IgD-negative memory B cell (primary cell): ENCODE data around the gene UBE2N. TPM values are rescaled to one million over a fixed set of nuclear protein-coding genes. Genes with fewer than 3 reads are reported as not detected.
"Not testable (repeated sequence)": the region's sequence is repeated elsewhere in the genome, so short reads cannot be mapped to it uniquely, and the experiment has no call there.

Experiments
- H3K27ac Mint-ChIP-seq, 3 donors: one replicate each; pipeline ENCODE4 v1.8.0; 2020 to 2022; ENCODE audit warnings: mild to moderate bottlenecking in 3 of 3, mixed read lengths in 3 of 3, moderate library complexity in 1 of 3
- H3K27me3 Mint-ChIP-seq: one replicate; pipeline ENCODE4 v1.8.0; 2021; ENCODE audit warnings: mixed read lengths
- H3K36me3 Mint-ChIP-seq: one replicate; pipeline ENCODE4 v1.8.0; 2020; ENCODE audit warnings: mild to moderate bottlenecking, mixed read lengths
- H3K4me1 Mint-ChIP-seq, 3 donors: one replicate each; pipeline ENCODE4 v1.8.0; 2020 to 2022; ENCODE audit warnings: mixed read lengths in 3 of 3, mild to moderate bottlenecking in 1 of 3
- H3K4me3 Mint-ChIP-seq, 4 donors: one replicate each; pipeline ENCODE4 v1.8.0; 2020 to 2022; ENCODE audit warnings: mild to moderate bottlenecking in 4 of 4, mixed read lengths in 4 of 4, moderate library complexity in 3 of 4
- H3K9me3 Mint-ChIP-seq, 3 donors: one replicate each; pipeline ENCODE4 v1.8.0; 2020 to 2021; ENCODE audit warnings: mixed read lengths in 3 of 3, mild to moderate bottlenecking in 1 of 3
- polyA plus RNA-seq: library from polyadenylated mRNA; unstranded; fragments of 300-500 nt; fragmentation: Illumina TruSeq; gene quantifications from one replicate; pipeline ENCODE4 v1.2.3, GENCODE V29; 2021

Gene UBE2N
- polyA plus RNA-seq, 1 donor from 2014 or later = 245 TPM

DNA sequence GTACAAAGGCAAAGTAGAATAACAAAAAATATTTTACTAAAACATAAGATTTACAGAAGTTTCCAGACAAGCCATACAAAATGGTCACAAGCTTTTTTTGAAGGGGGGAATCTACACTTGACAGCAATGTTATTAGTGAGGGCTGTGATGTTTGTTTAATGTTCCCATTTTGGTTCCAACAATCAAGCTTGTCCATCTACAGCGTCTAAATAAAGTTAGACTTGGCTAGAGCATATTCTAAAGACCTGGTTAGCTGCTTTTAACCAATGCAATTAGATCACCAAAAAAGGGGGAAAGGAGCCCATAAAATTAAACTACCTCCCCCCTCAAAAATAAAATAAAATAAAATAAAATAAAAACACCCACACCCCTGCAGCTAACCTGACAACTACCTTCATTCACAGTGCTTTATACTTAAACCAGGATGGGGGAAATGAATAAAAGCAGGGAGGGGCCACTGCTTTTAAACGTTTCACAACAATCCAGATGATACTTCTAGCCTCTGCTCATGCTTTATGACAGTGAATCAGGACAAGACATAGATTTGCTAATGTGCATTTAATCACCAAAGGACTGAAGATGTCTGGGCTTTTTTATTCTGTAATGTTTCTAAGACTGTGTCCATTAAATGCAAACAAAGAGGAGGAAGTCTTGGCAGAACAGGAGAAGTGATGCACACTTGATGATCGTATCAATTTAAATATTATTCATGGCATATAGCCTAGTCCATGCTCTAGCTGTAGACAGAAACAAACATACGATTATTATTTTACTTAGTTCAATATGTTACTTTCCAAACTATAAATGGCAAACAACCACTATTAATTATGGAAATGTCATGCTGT lies 32.2 kb downstream of the UBE2N start:
- not testable (repeated sequence) for H3K36me3 Mint-ChIP-seq
- H3K4me1 Mint-ChIP-seq = peaks cover 21 to 41% (median 26%) of the 10 kb centered on the region in 3 donors
- peak overlapping the region; percentile 30 to 88 (median 80) for H3K27ac Mint-ChIP-seq

DNA sequence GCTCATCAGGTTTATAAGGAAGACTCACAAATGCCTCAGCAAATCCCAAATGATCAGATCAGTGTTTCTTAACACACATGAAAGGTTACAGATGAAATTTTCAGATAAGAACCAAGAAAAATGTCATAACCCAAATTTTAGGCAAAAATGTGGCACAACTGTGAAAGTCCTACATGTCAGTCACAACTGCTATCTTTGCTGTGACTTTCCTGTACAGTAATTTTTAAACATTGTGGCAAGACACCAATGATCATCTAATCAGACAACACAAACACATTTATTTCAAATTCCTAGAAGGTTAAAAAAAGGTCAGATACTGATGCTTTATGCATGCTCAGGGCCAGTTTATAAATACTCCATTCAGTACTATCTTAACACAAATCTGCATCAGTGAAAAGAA lies 32.9 kb downstream of the UBE2N start:
- H3K36me3 Mint-ChIP-seq = peaks cover 5% of the 10 kb centered on the region
- no peaks in the 10 kb centered on the region for H3K27me3 Mint-ChIP-seq
- no peaks in the 10 kb centered on the region for H3K9me3 Mint-ChIP-seq
- no peak overlapping the region for H3K4me3 Mint-ChIP-seq
- H3K27ac Mint-ChIP-seq = peak overlapping the region in 1 of 3 donors; percentile 88
- peaks cover 18 to 37% (median 25%) of the 10 kb centered on the region in 3 donors for H3K4me1 Mint-ChIP-seq

More for the DNA sequence above, 32.2 kb downstream of the UBE2N start:
- not testable (repeated sequence) for H3K4me3 Mint-ChIP-seq, H3K27me3 Mint-ChIP-seq, H3K9me3 Mint-ChIP-seq

DNA sequence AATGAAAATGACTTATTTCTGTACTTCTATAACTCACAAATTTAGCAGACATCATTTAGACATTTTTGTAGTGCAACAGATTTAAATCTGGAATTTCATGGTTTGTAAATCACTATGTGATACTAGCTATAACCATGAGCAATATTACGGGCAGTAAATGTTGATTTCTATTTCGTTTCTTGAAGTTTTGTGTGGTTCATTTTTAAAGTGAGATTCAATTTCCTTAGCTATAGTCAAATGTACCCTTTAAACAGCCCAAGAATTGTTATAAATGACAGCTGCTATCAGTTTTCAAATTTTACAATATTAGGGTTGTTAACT lies 33.8 kb downstream of the UBE2N start:
- Mint-ChIP-seq H3K9me3 (no peaks in the 10 kb centered on the region), H3K4me1 (peaks cover 11 to 29% (median 16%) of the 10 kb centered on the region in 3 donors), H3K4me3 (no peak overlapping the region), H3K36me3 (peaks cover 5% of the 10 kb centered on the region), H3K27me3 (no peaks in the 10 kb centered on the region), H3K27ac (peak overlapping the region in 2 of 3 donors; percentile 63 to 78)

DNA sequence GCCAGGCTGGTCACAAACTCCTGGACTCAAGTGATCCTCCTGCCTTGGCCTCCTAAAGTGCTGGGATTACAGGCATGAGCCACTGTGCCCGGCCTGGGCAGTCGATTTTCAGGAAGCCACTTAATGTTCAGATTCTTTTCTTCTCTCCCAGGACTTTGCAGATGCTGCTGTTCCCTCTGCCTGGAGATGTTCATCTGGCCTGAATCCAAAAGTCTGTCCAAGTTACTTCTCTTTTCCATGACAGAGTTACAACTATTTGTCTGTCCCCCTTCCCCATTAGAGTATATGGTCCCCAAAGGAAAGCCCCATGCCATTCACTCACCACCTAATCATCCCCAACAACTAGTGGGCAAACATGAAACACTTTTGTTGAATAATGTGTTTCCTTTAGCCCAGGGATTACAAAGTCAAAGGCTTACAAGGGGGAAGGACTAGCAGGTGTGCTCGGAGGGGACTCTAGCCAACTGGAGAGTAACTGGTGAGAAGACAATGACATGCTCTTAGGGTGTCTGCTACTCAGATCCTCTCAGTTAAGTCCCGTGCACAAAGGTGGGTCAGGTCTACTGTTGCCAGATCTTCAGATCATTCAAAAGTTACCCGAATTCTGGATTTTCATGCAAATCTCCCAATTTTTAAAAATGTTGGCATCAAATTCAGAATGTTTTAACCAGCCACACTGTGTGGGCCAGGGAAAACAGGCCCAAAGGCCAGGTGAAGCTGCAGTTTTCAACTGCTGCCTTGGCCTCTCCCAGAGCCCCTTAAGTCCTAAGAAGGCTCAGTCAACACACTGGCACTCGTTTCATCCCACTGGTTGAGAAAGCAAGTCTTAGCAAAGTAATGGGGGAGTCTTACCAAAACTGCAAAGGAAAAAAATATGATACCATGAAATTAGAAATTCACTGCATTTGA lies 34.4 kb downstream of the UBE2N start:
- H3K9me3 Mint-ChIP-seq = no peaks in the 10 kb centered on the region
- H3K36me3 Mint-ChIP-seq = peaks cover 5% of the 10 kb centered on the region
- H3K27me3 Mint-ChIP-seq = no peaks in the 10 kb centered on the region
- no peak overlapping the region for H3K4me3 Mint-ChIP-seq
- peaks cover 7 to 23% (median 11%) of the 10 kb centered on the region in 3 donors for H3K4me1 Mint-ChIP-seq
- H3K27ac Mint-ChIP-seq = peak overlapping the region in 2 of 3 donors; percentile 29 to 78

DNA sequence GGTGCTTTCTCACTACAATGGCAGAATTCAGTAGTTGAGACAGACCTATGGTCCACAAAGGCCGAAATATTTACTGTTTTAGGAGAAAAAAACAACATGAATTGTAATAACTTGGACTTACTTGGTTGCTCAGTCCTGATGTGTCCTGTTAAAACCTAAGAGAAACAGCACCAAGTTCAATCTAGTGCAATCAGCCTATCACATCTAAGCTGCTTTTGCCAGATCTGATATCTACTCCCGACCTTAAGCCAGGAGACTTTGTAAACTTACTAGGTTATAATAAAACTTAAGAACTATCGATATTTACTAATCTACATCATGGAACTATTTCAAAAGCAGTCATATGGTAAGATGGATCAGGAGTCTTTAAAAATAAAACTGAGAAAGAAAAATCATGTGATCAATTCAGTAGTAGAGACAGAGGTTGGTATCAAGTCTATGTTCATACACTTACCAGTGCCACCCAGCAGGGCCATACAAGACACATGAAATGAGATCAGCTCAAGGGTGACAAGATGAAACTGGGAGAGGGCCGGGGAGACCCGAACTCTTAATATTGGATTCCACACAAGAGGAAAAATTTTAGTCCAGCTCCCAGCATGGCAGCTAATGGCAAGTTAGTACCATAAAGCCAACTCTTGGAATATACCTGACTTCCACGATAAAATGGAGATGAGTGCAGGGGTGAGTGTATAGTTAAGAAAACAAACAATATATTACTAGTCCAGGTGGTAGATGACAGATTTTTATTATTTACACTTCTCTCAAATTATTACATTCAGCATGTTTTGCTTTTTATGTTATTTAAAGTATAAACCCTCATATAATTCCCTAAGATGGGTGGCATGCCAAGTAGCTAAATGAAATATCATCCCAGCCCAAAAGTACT lies 36.5 kb downstream of the UBE2N start:
- H3K36me3 Mint-ChIP-seq = peaks cover 3% of the 10 kb centered on the region
- H3K4me3 Mint-ChIP-seq = no peak overlapping the region
- H3K27ac Mint-ChIP-seq = peak overlapping the region; percentile 1 to 23 (median 6)
- H3K4me1 Mint-ChIP-seq = peaks cover 2 to 12% (median 3%) of the 10 kb centered on the region in 3 donors
- no peaks in the 10 kb centered on the region for H3K27me3 Mint-ChIP-seq
- H3K9me3 Mint-ChIP-seq = no peaks in the 10 kb centered on the region

DNA sequence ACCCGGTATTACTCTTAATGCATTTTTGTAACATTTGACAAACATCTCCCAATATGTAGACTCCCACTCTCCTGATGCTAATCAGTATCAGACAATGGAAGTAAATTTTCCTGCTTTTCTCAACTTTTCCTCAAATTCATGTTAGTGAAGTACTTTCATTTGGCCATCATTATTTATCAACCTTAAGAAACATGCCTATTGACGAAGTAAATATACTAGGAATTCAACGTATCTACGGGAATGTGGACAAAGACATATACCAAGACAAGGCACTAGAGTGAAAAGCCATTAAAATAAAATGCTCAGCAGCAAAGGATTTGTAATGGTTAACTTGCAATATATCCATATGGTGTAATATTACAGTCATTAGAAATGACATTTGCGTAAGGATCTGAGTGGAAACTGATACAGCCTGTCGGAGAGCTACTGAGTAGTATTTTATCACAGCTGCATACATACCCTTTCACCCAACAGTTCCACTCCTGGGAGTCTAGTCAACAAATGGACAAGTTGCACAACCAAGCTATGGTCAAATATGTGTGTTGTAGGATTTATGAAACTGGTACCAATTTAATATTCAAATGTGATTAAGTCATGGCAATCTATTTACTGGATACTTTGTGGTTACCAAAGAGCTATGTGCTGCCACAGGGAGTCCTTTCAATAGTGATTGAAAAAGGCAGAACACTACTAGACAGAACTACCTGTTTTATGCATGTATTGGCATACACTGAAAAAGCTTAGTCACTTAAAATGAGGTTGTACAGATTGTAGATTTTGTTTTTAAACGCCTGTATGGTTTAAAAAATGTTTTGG lies 37.6 kb downstream of the UBE2N start:
- H3K9me3 Mint-ChIP-seq = no peaks in the 10 kb centered on the region
- H3K36me3 Mint-ChIP-seq = peaks cover 3% of the 10 kb centered on the region
- peak overlapping the region in 2 of 3 donors; percentile 1 to 21 for H3K27ac Mint-ChIP-seq
- H3K4me1 Mint-ChIP-seq = peaks cover 2 to 12% (median 3%) of the 10 kb centered on the region in 3 donors
- H3K27me3 Mint-ChIP-seq = no peaks in the 10 kb centered on the region
- H3K4me3 Mint-ChIP-seq = no peak overlapping the region

DNA sequence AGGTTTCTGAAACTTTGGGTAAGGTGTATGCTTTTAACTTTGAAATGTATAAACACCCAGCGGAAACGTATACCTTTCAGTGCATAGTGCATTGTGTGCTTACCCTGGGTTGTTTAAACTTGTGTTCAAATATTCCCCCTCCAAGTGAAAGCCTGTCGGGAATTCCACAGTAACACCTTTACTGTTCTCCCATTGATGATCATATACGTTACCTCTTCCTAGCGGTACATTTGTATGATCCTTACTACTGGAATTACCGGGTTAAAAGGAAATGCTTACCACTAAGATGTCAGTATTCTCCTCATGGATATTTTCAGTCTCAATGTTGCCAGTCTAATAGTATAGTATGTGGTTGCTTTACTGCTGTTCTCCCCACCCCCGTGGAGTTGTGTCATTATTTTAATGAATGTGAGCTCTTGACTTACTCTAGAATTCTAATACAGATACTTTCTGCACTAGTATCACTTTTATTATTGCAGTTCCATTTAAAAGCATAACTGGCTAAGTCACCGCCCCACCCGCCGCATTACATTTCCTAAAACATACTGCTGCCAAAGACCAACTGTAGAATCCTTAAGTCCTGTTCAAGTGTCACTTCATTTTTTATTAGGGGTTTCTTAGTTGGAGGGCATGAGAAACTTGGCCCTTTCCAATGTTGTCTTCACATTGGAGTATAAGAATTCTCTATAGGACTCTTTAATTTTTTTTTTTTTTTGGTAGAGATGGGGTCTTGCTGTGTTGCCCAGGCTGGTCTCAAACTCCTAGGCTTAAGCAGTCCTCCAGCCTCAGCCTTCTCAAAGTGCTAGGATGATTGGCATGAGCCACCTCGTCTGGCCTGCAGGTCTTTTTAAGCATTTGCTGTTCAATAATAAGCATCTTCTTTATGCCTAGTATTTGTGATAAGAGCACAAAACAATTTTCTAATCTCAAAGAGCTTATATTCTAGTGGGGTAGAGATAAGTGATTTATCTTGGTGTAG lies 39.1 kb downstream of the UBE2N start:
- Mint-ChIP-seq H3K4me3 (no peak overlapping the region), H3K4me1 (peaks cover 8 to 14% (median 9%) of the 10 kb centered on the region in 3 donors), H3K27ac (peak overlapping the region; percentile 5 to 91 (median 68)), H3K9me3 (no peaks in the 10 kb centered on the region), H3K27me3 (no peaks in the 10 kb centered on the region), H3K36me3 (peaks cover 3% of the 10 kb centered on the region)

DNA sequence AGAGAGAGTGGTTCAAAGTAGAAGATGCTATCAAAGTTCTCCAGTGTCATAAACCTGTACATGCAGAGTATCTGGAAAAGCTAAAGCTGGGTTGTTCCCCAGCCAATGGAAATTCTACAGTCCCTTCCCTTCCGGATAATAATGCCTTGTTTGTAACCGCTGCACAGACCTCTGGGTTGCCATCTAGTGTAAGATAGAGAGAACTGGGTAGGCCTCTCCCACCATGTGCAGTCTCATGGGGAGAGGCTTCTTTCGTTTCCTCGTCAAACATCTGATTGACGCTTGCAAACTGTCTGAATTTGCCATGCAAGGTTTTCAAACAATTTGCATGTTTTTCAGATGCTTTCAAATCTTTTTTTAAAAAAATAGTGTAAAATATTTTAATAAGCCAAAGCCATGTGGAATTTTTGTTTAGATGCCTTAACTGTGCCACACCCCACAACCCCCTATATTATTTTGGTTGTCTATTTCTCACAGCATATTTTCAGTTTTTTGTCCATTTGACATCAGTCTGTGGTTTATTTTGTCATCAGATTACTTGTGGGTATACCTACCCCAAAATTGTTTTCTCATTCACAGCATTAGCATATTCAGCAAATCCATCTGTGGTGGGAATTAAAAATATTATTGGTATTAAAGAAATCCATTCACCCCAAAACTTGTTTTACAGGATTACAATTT lies 42.4 kb downstream of the UBE2N start:
- Mint-ChIP-seq H3K4me3 (peak overlapping the region in 1 of 4 donors; percentile 32), H3K27ac (peak overlapping the region in 2 of 3 donors; percentile 63 to 89), H3K4me1 (peaks cover 8 to 16% (median 10%) of the 10 kb centered on the region in 3 donors)
- H3K9me3 Mint-ChIP-seq, H3K36me3 Mint-ChIP-seq, H3K27me3 Mint-ChIP-seq: not testable (repeated sequence)

DNA sequence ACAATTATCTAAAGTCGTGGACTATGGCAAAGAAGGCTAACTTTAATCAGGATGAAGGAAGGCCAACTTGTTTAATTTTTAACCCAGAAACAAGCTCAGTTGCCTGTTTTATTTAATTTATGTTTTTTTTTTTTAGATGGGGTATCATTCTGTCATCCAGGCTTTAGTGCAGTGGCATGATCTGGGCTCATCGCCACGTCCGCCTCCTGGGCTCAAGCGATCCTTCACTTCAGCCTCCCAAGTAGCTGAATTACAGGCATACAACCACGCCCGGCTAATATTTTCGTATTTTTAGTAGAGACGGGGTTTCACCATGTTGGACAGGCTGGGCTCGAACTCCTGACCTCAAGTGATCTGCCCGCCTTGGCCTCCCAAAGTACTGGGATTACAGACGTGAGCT lies 44.3 kb downstream of the UBE2N start:
- H3K9me3 Mint-ChIP-seq = no peaks in the 10 kb centered on the region
- no peaks in the 10 kb centered on the region for H3K36me3 Mint-ChIP-seq
- H3K27me3 Mint-ChIP-seq = no peaks in the 10 kb centered on the region
- peaks cover 11 to 16% (median 12%) of the 10 kb centered on the region in 3 donors for H3K4me1 Mint-ChIP-seq
- H3K4me3 Mint-ChIP-seq = no peak overlapping the region
- no peak overlapping the region for H3K27ac Mint-ChIP-seq

DNA sequence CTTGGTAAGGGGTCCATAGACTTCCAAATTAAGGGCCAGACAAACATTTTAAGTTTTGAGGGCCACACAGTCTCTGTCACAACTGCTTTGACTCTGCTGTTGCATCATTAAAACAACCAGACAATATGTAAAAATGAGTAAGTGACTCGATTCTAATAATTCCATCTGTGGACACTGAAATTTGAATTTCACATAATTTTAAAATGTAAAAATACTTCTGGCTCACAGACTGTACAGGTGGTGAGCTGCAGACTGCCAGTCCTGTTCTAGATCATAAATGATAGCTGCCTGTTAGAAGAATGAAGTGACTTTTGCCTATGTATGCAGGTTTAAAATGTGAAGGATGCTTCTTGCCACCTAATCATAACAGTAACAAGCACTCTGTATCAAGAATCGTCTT lies 48.3 kb downstream of the UBE2N start:
- H3K27ac Mint-ChIP-seq = no peak overlapping the region
- H3K36me3 Mint-ChIP-seq = peaks cover 1% of the 10 kb centered on the region
- H3K4me1 Mint-ChIP-seq = peaks cover 28 to 35% (median 29%) of the 10 kb centered on the region in 3 donors
- no peaks in the 10 kb centered on the region for H3K9me3 Mint-ChIP-seq
- no peaks in the 10 kb centered on the region for H3K27me3 Mint-ChIP-seq
- H3K4me3 Mint-ChIP-seq = no peak overlapping the region

DNA sequence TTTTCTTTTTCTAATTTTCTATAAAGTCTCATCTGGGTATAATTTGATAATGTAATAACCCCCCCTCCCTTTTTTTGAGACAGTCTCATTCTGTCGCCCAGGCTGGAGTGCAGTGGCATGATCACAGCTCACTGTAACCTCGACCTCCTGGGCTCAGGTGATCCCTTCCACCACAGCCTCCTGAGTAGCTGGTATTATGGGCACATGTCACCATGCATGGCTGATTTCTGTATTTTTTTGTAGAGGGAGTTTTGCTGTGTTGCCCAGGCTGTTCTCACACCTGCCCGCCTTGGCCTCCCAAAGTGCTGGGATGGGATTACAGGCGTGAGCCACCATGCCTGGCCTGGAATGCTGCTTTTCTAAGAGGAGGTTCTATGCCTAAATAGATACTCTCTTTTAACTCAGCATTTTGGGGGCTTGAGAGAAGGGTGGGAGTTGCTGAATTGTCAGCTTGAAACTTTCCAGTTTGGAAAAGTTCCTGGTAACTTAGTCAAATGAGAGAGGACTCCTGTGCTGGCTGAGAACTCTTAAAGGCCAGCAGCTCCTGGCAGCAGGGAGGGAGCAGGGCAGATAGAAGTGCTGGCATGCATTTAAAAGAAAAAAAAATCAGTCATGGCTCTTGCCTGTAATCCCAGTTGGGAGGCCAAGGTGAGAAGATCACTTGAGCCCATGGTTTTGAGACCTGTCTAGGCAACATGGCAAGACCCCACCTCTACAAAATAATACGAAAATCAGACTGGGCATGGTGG lies 51.0 kb downstream of the UBE2N start:
- Mint-ChIP-seq H3K9me3 (no peaks in the 10 kb centered on the region), H3K4me1 (peaks cover 40 to 44% (median 41%) of the 10 kb centered on the region in 3 donors), H3K27me3 (no peaks in the 10 kb centered on the region), H3K27ac (peak overlapping the region; percentile 54 to 77 (median 77)), H3K4me3 (peak overlapping the region in 3 of 4 donors; percentile 12 to 85 (median 63)), H3K36me3 (peaks cover 1% of the 10 kb centered on the region)

DNA sequence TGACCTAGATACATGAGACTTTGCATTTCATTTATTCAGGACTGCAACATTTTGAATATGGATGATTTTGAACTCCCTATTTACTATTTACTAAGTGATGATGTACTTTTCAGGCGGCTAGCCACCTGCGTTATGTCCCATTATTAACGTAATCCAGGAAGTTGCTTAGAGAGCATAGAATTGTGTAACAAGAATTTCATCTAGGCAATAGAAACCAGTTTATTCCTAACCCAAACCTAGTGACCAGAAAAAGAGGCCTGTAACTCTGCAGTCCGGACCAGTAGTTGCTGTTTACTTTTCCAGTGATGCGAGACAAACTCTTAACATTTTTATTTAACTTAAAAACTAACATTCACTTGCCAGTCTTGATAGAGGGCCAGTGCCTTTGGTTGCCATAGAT lies 51.7 kb downstream of the UBE2N start:
- peak overlapping the region; percentile 54 to 77 (median 77) for H3K27ac Mint-ChIP-seq
- H3K4me1 Mint-ChIP-seq = peaks cover 46 to 50% (median 46%) of the 10 kb centered on the region in 3 donors
- no peaks in the 10 kb centered on the region for H3K27me3 Mint-ChIP-seq
- H3K9me3 Mint-ChIP-seq = no peaks in the 10 kb centered on the region
- H3K36me3 Mint-ChIP-seq = peaks cover 1% of the 10 kb centered on the region
- H3K4me3 Mint-ChIP-seq = peak overlapping the region in 3 of 4 donors; percentile 12 to 63 (median 53)
